Measurements from ENCODE around the gene EGFR. TPM values are rescaled to one million over a fixed set of nuclear protein-coding genes. Genes with fewer than 3 reads are reported as not detected.
A peak's percentile ranks its signal among the peaks of the same experiment; 100 is the strongest.

The EGFR gene
- total RNA-seq, 1 donor, result 98.9 TPM

DNA sequence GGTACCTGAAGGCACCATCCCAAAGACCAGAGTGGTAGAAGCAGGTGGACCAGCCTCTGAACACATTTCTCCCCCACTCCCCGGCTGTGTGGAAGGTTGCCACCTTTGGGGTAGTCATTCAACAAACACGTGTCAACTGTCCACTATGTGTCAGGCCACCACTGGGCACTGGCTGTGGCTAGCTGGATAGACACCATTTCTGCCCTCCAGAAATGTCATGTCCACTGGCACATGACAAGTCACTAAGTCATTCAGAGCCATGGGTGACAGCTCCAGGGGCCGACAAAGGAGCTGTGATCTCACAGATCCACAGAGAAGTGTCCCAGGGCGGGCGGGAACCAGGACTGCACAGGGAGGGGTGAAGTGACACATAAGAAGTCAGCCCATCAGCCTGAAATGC, 99.6 kb downstream of the EGFR start:
- H3K4me3 ChIP-seq (ENCODE audit: low read depth, low read length), result no peak overlapping the region
- TF ChIP-seq, protein P1, sequence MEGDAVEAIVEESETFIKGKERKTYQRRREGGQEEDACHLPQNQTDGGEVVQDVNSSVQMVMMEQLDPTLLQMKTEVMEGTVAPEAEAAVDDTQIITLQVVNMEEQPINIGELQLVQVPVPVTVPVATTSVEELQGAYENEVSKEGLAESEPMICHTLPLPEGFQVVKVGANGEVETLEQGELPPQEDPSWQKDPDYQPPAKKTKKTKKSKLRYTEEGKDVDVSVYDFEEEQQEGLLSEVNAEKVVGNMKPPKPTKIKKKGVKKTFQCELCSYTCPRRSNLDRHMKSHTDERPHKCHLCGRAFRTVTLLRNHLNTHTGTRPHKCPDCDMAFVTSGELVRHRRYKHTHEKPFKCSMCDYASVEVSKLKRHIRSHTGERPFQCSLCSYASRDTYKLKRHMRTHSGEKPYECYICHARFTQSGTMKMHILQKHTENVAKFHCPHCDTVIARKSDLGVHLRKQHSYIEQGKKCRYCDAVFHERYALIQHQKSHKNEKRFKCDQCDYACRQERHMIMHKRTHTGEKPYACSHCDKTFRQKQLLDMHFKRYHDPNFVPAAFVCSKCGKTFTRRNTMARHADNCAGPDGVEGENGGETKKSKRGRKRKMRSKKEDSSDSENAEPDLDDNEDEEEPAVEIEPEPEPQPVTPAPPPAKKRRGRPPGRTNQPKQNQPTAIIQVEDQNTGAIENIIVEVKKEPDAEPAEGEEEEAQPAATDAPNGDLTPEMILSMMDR (IDR thresholded peaks at IDR 0.05; ENCODE audit: insufficient read depth, low read depth, low read length), result no peak
- no peak for DNase-seq (ENCODE audit: low read depth)

DNA sequence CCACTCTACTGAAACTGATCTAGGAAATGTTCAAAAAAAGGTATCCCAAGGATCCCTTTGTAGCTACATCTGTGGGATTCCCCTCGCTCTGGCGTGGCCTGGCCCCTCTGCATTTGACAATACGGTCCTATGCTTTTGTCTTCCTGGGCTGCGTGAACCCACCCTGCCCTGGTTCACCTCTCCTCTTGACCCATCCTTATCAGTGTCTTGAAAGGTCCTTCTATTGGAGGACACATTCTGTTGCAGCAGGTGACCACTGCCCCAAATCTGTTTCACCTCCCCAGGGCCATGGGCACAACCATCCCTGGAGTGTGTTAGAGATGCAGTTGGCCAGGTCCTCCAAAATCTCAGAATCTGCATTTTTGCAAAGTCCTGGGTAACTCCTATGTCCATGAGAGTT, 100.8 kb downstream of the EGFR start:
- TF ChIP-seq, protein P1 (IDR thresholded peaks at IDR 0.05; ENCODE audit: insufficient read depth, low read depth, low read length), result no peak
- no peak for DNase-seq (ENCODE audit: low read depth)
- H3K4me3 ChIP-seq (ENCODE audit: low read depth, low read length), result no peak overlapping the region

DNA sequence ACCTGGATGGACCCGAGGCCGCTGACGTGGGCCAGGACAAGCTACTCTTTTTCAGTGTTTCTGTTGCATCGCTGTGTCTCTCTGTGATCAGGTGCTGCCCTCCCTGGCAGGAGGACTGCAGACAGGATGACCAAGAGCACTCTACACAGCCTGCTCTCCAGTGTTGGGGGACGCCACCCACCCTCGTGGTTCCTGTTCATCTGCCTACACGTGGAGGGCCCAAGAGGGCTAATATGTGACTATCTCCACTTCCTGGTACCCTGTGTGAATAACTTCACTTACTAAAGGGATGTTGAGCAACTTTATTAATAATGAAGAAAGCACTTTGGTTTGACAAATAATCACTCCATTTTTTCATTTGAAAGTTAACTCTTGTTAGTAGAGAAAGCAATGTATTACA, 101.3 kb downstream of the EGFR start:
- TF ChIP-seq, protein P1 (IDR thresholded peaks at IDR 0.05; ENCODE audit: insufficient read depth, low read depth, low read length), result no peak
- no peak for DNase-seq (ENCODE audit: low read depth)
- H3K4me3 ChIP-seq (ENCODE audit: low read depth, low read length), result no peak overlapping the region

GRCh38 chr7:55120501-55121198, 101.8 kb downstream of the EGFR start:
- peak; percentile 97 for DNase-seq (ENCODE audit: low read depth)
- TF ChIP-seq, protein P1 (IDR thresholded peaks at IDR 0.05; ENCODE audit: insufficient read depth, low read depth, low read length), result no peak
- H3K4me3 ChIP-seq (ENCODE audit: low read depth, low read length), result no peak overlapping the region

DNA sequence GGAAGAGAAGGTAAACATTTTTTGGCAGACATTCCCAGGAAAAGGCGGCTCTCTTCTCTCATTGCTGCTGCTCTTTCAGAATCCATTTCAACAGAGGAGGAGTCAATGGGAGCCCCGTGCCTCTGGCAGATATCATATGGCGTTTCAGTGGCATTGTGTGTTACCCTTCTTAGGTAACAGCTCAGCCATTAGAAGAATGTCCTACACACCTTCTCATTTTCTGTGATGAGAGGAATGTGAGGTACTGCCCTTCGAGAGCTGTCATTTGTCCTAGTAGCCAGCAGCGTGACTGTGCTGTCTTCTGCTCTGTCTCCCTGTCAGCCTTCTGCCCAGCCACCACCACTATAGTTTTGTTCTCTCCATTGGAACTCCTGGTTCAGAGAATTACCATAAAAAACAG, 102.4 kb downstream of the EGFR start:
- no peak overlapping the region for H3K4me3 ChIP-seq (ENCODE audit: low read depth, low read length)
- TF ChIP-seq, protein P1 (IDR thresholded peaks at IDR 0.05; ENCODE audit: insufficient read depth, low read depth, low read length), result no peak
- DNase-seq (ENCODE audit: low read depth), result no peak

DNA sequence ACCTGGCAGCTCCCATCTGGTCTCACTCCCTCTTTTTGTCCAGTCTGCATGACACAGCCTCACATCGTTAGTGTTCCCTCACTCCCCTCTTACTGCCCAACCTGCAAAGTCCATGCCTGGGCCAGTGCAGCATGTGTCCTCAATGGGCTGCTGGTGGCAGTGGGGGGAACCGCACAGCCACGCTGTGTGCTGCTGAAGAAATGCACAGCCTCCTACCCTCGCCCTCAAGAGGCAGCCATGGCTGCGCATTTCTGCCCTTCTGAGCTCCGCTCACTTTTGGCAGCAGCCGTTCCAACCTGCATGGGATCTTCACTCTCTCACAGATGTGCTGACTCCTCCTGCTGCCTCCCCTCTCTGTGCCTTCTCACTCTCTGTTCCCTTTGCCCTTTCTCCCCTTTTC, 103.4 kb downstream of the EGFR start:
- H3K4me3 ChIP-seq (ENCODE audit: low read depth, low read length), result no peak overlapping the region
- DNase-seq (ENCODE audit: low read depth), result no peak
- TF ChIP-seq, protein P1 (IDR thresholded peaks at IDR 0.05; ENCODE audit: insufficient read depth, low read depth, low read length), result no peak

Data from fibroblast of villous mesenchyme (primary cell).